ENCODE measurements around the gene C6. TPM values are rescaled to one million over a fixed set of nuclear protein-coding genes. Genes with fewer than 3 reads are reported as not detected.
"Not testable (repeated sequence)": the region's sequence is repeated elsewhere in the genome, so short reads cannot be mapped to it uniquely, and the experiment has no call there.

C6 gene
- total and polyA plus RNA-seq, 2 donors (not counting 1 experiment from before 2014, with no cell fraction given), result 0.07 TPM; not detected in 1

- DNase-seq (ENCODE audit: low read depth in 2 of 2), result peak in 1 of 2 donors; percentile 30
- Histone ChIP-seq H3K27ac (ENCODE audit: insufficient read depth, low read length) (no peak overlapping the region), H3K4me3 (replicated peaks in 1 of 4; ENCODE audit: control extremely low read depth in 1 of 4, insufficient read depth in 1 of 4, low read depth in 3 of 4, low read length in 4 of 4) (no peak overlapping the region), H2AFZ (ENCODE audit: low read length) (no peak overlapping the region), H3K36me3 (ENCODE audit: control insufficient read depth, insufficient read depth, low read length) (no peaks in the 10 kb centered on the region), H4K20me1 (ENCODE audit: control insufficient read depth, extremely low read depth, insufficient read depth, low read length) (no peaks in the 10 kb centered on the region), H3K4me2 (ENCODE audit: extremely low read depth, insufficient read depth, low read length) (no peak overlapping the region), H3K9me3 (ENCODE audit: control insufficient read depth, insufficient read depth, low read depth, low read length) (no peaks in the 10 kb centered on the region), H3K9ac (ENCODE audit: insufficient read depth, low read length) (no peak overlapping the region), H3K4me1 (ENCODE audit: control insufficient read depth, extremely low read depth, insufficient read depth, low read length) (no peaks in the 10 kb centered on the region), H3K27me3 (ENCODE audit: control insufficient read depth, insufficient read depth, low read length) (no peaks in the 10 kb centered on the region), H3K79me2 (ENCODE audit: control insufficient read depth, insufficient read depth, low read length) (no peaks in the 10 kb centered on the region)
- TF ChIP-seq EZH2 (IDR thresholded peaks at IDR 0.05; ENCODE audit: low read length, missing control alignments), result no peak
- TF ChIP-seq, protein P1, sequence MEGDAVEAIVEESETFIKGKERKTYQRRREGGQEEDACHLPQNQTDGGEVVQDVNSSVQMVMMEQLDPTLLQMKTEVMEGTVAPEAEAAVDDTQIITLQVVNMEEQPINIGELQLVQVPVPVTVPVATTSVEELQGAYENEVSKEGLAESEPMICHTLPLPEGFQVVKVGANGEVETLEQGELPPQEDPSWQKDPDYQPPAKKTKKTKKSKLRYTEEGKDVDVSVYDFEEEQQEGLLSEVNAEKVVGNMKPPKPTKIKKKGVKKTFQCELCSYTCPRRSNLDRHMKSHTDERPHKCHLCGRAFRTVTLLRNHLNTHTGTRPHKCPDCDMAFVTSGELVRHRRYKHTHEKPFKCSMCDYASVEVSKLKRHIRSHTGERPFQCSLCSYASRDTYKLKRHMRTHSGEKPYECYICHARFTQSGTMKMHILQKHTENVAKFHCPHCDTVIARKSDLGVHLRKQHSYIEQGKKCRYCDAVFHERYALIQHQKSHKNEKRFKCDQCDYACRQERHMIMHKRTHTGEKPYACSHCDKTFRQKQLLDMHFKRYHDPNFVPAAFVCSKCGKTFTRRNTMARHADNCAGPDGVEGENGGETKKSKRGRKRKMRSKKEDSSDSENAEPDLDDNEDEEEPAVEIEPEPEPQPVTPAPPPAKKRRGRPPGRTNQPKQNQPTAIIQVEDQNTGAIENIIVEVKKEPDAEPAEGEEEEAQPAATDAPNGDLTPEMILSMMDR (conservative IDR thresholded peaks at IDR 0.05 in 1 of 2, IDR thresholded peaks at IDR 0.05 in 1 of 2; ENCODE audit: low read depth in 1 of 2, low read length in 2 of 2), result no peak
Measured at GRCh38 chr5:41214182-41214581, 850 bp upstream of the C6 start.

DNA sequence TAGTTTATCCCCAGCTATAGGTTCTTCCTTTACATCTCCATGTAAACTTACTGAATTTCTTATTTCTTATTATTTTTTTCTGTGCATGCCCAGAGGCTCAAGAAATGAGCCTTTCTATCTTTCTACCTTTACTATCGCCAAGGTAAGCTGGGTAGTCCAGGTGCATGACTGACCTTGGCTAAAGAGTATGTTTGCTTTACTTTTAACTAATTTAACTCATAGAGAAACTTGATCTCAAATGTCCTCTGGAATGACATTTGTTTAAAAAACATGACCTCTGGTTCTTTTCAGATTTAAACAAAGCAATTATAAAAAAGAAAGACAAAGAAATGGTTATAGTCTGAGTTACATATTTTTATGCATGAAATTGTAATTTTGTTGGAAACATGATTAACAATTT, 397 bp downstream of the C6 start:
- H4K20me1 ChIP-seq (ENCODE audit: control insufficient read depth, extremely low read depth, insufficient read depth, low read length), result no peaks in the 10 kb centered on the region
- H3K4me3 ChIP-seq (replicated peaks in 1 of 4; ENCODE audit: control extremely low read depth in 1 of 4, insufficient read depth in 1 of 4, low read depth in 3 of 4, low read length in 4 of 4), result no peak overlapping the region
- H3K79me2 ChIP-seq (ENCODE audit: control insufficient read depth, insufficient read depth, low read length), result no peaks in the 10 kb centered on the region
- no peaks in the 10 kb centered on the region for H3K27me3 ChIP-seq (ENCODE audit: control insufficient read depth, insufficient read depth, low read length)
- DNase-seq (ENCODE audit: low read depth in 2 of 2), result no peak
- H3K4me1 ChIP-seq (ENCODE audit: control insufficient read depth, extremely low read depth, insufficient read depth, low read length), result no peaks in the 10 kb centered on the region
- H3K9me3 ChIP-seq (ENCODE audit: control insufficient read depth, insufficient read depth, low read depth, low read length), result no peaks in the 10 kb centered on the region
- no peak for TF ChIP-seq EZH2 (IDR thresholded peaks at IDR 0.05; ENCODE audit: low read length, missing control alignments)
- TF ChIP-seq, protein P1 (conservative IDR thresholded peaks at IDR 0.05 in 1 of 2, IDR thresholded peaks at IDR 0.05 in 1 of 2; ENCODE audit: low read depth in 1 of 2, low read length in 2 of 2), result no peak
- no peak overlapping the region for H3K27ac ChIP-seq (ENCODE audit: insufficient read depth, low read length)
- no peak overlapping the region for H3K4me2 ChIP-seq (ENCODE audit: extremely low read depth, insufficient read depth, low read length)
- no peaks in the 10 kb centered on the region for H3K36me3 ChIP-seq (ENCODE audit: control insufficient read depth, insufficient read depth, low read length)
- H3K9ac ChIP-seq (ENCODE audit: insufficient read depth, low read length), result no peak overlapping the region
- no peak overlapping the region for H2AFZ ChIP-seq (ENCODE audit: low read length)

GRCh38 chr5:41211417-41211816, 1.9 kb downstream of the C6 start:
- H2AFZ ChIP-seq (ENCODE audit: low read length), result no peak overlapping the region
- no peak overlapping the region for H3K4me3 ChIP-seq (replicated peaks in 1 of 4; ENCODE audit: control extremely low read depth in 1 of 4, insufficient read depth in 1 of 4, low read depth in 3 of 4, low read length in 4 of 4)
- no peaks in the 10 kb centered on the region for H3K27me3 ChIP-seq (ENCODE audit: control insufficient read depth, insufficient read depth, low read length)
- H3K9me3 ChIP-seq (ENCODE audit: control insufficient read depth, insufficient read depth, low read depth, low read length), result no peaks in the 10 kb centered on the region
- no peaks in the 10 kb centered on the region for H3K4me1 ChIP-seq (ENCODE audit: control insufficient read depth, extremely low read depth, insufficient read depth, low read length)
- H3K27ac ChIP-seq (ENCODE audit: insufficient read depth, low read length), result no peak overlapping the region
- TF ChIP-seq EZH2 (IDR thresholded peaks at IDR 0.05; ENCODE audit: low read length, missing control alignments), result no peak
- TF ChIP-seq, protein P1 (conservative IDR thresholded peaks at IDR 0.05 in 1 of 2, IDR thresholded peaks at IDR 0.05 in 1 of 2; ENCODE audit: low read depth in 1 of 2, low read length in 2 of 2), result no peak
- no peaks in the 10 kb centered on the region for H3K79me2 ChIP-seq (ENCODE audit: control insufficient read depth, insufficient read depth, low read length)
- DNase-seq (ENCODE audit: low read depth in 2 of 2), result no peak
- no peaks in the 10 kb centered on the region for H4K20me1 ChIP-seq (ENCODE audit: control insufficient read depth, extremely low read depth, insufficient read depth, low read length)
- no peak overlapping the region for H3K4me2 ChIP-seq (ENCODE audit: extremely low read depth, insufficient read depth, low read length)
- no peaks in the 10 kb centered on the region for H3K36me3 ChIP-seq (ENCODE audit: control insufficient read depth, insufficient read depth, low read length)
- no peak overlapping the region for H3K9ac ChIP-seq (ENCODE audit: insufficient read depth, low read length)

GRCh38 chr5:41205475-41205874, 7.9 kb downstream of the C6 start:
- not testable (repeated sequence) for H3K36me3 ChIP-seq (ENCODE audit: control insufficient read depth, insufficient read depth, low read length); H3K4me1 ChIP-seq (ENCODE audit: control insufficient read depth, extremely low read depth, insufficient read depth, low read length); H3K27me3 ChIP-seq (ENCODE audit: control insufficient read depth, insufficient read depth, low read length); H2AFZ ChIP-seq (ENCODE audit: low read length); H4K20me1 ChIP-seq (ENCODE audit: control insufficient read depth, extremely low read depth, insufficient read depth, low read length); DNase-seq (ENCODE audit: low read depth in 2 of 2); H3K4me2 ChIP-seq (ENCODE audit: extremely low read depth, insufficient read depth, low read length); H3K27ac ChIP-seq (ENCODE audit: insufficient read depth, low read length); H3K4me3 ChIP-seq (replicated peaks in 1 of 4; ENCODE audit: control extremely low read depth in 1 of 4, insufficient read depth in 1 of 4, low read depth in 3 of 4, low read length in 4 of 4); H3K79me2 ChIP-seq (ENCODE audit: control insufficient read depth, insufficient read depth, low read length); H3K9ac ChIP-seq (ENCODE audit: insufficient read depth, low read length); H3K9me3 ChIP-seq (ENCODE audit: control insufficient read depth, insufficient read depth, low read depth, low read length)

All from fibroblast of lung (primary cell).